Stimulated activated naive CD8-positive, alpha-beta T cell treated with anti-CD3 and anti-CD28 coated beads, Interleukin-15, amount 100 ng/mL, for 72 hours (primary cell): ENCODE results near the gene ERCC2.
"Not testable (repeated sequence)": the region's sequence is repeated elsewhere in the genome, so short reads cannot be mapped to it uniquely, and the experiment has no call there.

ENCODE experiments used
- ATAC-seq: fragments of 150-1000 bp; cut with Tn5 transposase; 2 replicates; pipeline ENCODE4 v1.10.0; 2021; ENCODE audit warnings: mild to moderate bottlenecking, moderate library complexity
- DNase-seq, 2 donors: peaks; one replicate each; pipeline ENCODE4 v3.0.0; 2021 to 2022
- H3K27ac Mint-ChIP-seq, 2 donors: one replicate each; pipeline ENCODE4 v1.8.0; 2022; ENCODE audit warnings: mild to moderate bottlenecking in 2 of 2, mixed read lengths in 2 of 2, moderate library complexity in 2 of 2
- H3K27me3 Mint-ChIP-seq: one replicate; pipeline ENCODE4 v1.8.0; 2022; ENCODE audit warnings: mixed read lengths
- H3K4me1 Mint-ChIP-seq: one replicate; pipeline ENCODE4 v1.8.0; 2022; ENCODE audit warnings: mild to moderate bottlenecking, mixed read lengths
- H3K4me3 Mint-ChIP-seq, 2 donors: one replicate each; pipeline ENCODE4 v1.8.0; 2022; ENCODE audit warnings: mild to moderate bottlenecking in 2 of 2, mixed read lengths in 2 of 2, moderate library complexity in 1 of 2
- H3K9me3 Mint-ChIP-seq, 2 donors: one replicate each; pipeline ENCODE4 v1.8.0; 2022; ENCODE audit warnings: mixed read lengths in 2 of 2

ERCC2 gene

GRCh38 chr19:45370410-45371204 lies at the start of gene ERCC2:
Gene ERCC2 (minus strand): TSS chr19:45370573. CDS start chr19:45370540, 33 bp downstream.
- Mint-ChIP-seq H3K27me3 (no peaks in the 10 kb centered on the region), H3K9me3 (no peaks in the 10 kb centered on the region), H3K4me3 (peak within 1 kb of the TSS; percentile 92 to 93), H3K27ac (peak within 1 kb of the TSS; percentile 96 to 98), H3K4me1 (peaks cover 17% of the 10 kb centered on the region)
- DNase-seq (peak; percentile 100), ATAC-seq (peak; percentile 99)

DNA sequence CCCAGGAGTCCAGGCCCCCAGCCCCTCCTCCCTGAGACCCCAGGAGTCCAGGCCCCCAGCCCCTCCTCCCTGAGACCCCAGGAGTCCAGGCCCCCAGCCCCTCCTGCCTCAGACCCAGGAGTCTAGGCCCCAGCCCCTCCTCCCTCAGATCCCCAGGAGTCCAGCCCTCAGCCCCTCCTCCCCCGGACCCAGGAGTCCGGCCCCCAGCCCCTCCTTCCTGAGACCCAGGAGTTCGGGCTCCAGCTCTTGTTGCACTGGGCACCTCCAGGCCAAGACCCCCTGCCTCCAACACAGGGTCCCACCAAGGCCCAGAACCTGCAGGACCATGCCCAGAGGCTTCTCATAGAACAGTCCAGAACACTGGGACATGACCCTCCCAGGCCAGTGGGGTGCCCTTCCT lies 49.5 kb upstream of the ERCC2 start:
- H3K27ac Mint-ChIP-seq, result no peak overlapping the region
- peak overlapping the region in 1 of 2 donors; percentile 59 for H3K4me3 Mint-ChIP-seq
- H3K4me1 Mint-ChIP-seq, result peaks cover 72% of the 10 kb centered on the region
- no peaks in the 10 kb centered on the region for H3K9me3 Mint-ChIP-seq
- ATAC-seq (no peak), DNase-seq (no peak)
- no peaks in the 10 kb centered on the region for H3K27me3 Mint-ChIP-seq

GRCh38 chr19:45419396-45419795 lies 49.0 kb upstream of the ERCC2 start:
- ATAC-seq (no peak), DNase-seq (no peak)
- Mint-ChIP-seq H3K27ac (peak overlapping the region in 1 of 2 donors; percentile 31), H3K4me3 (peak overlapping the region; percentile 46 to 59), H3K4me1 (peaks cover 67% of the 10 kb centered on the region), H3K9me3 (no peaks in the 10 kb centered on the region), H3K27me3 (no peaks in the 10 kb centered on the region)

DNA sequence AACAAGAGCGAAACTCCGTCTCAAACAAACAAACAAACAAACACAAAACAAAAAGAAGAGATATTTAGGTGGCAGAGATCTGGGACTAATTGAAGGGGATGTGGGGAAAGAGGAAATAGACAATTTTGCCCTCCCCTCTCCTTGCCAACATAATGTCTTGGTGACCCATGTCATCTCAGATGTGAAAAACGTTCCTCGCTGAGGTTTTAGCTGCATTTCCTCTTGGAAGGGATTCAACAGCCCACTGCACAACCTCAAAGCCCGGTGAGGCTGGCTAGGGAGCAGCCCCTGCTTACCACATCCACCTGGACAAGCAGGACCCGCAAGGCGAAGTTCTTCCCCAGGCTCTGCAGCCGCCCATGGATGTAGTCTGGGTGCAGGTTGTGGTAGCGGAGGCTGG lies 48.4 kb upstream of the ERCC2 start:
- DNase-seq, result no peak
- no peaks in the 10 kb centered on the region for H3K27me3 Mint-ChIP-seq
- H3K27ac Mint-ChIP-seq, result peak overlapping the region in 1 of 2 donors; percentile 3

GRCh38 chr19:45417151-45417550 lies 46.8 kb upstream of the ERCC2 start:
- H3K9me3 Mint-ChIP-seq, result no peaks in the 10 kb centered on the region
- H3K27me3 Mint-ChIP-seq, result no peaks in the 10 kb centered on the region

More for the DNA sequence above, 48.4 kb upstream of the ERCC2 start:
- Mint-ChIP-seq H3K4me3 (no peak overlapping the region), H3K4me1 (peaks cover 61% of the 10 kb centered on the region), H3K9me3 (no peaks in the 10 kb centered on the region)
- ATAC-seq, result no peak

DNA sequence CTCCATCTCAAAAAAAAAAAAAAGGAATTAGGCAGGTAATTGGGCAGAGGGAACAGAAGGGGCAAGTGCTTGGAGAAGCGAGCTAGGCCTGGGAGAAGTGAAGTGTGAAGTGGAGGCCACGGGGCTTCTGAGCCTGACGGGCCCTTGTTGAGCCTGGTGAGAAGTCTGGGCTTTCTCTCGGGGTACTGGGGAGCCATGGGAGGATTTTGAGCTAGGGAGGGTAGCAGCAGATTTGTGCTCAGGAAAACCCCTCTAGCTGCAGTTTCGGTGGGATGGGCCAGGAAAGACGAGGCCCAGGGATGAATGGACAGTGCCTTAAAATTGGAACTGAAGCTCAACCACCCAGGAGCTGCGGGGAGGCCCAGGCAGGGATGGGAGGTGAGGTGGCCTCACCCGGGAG lies 44.1 kb upstream of the ERCC2 start:
- Mint-ChIP-seq H3K4me1 (peaks cover 27% of the 10 kb centered on the region), H3K27me3 (no peaks in the 10 kb centered on the region), H3K4me3 (no peak overlapping the region), H3K9me3 (no peaks in the 10 kb centered on the region), H3K27ac (peak overlapping the region in 1 of 2 donors; percentile 36)
- ATAC-seq (no peak), DNase-seq (no peak)

More at GRCh38 chr19:45417151-45417550, 46.8 kb upstream of the ERCC2 start:
- H3K27ac Mint-ChIP-seq, result peak overlapping the region in 1 of 2 donors; percentile 59
- no peak overlapping the region for H3K4me3 Mint-ChIP-seq
- ATAC-seq, result no peak
- peaks cover 44% of the 10 kb centered on the region for H3K4me1 Mint-ChIP-seq
- DNase-seq, result no peak

DNA sequence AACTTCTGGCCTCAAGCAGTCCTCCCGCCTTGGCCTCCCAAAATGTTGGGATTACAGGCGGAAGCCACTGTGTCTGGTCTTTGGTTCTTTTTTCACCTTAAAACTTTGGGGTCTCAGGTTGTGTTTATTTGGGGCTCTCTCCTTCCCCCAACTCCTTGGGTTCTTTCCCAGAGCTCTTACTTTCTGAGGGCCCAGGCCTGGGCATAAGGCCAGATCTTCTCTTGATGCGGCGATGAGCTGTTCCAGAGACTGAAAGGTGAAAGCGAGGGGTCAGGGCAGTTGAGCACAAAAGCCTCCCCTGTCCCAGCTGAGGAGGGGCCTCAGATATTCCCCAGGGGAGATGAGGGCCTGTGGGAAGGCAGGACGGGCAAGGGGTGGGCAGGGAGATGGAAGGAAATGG lies 43.1 kb upstream of the ERCC2 start:
- no peak for DNase-seq
- no peak for ATAC-seq
- peak overlapping the region; percentile 43 to 50 for H3K27ac Mint-ChIP-seq
- H3K27me3 Mint-ChIP-seq, result no peaks in the 10 kb centered on the region
- no peaks in the 10 kb centered on the region for H3K9me3 Mint-ChIP-seq
- peaks cover 27% of the 10 kb centered on the region for H3K4me1 Mint-ChIP-seq
- H3K4me3 Mint-ChIP-seq, result no peak overlapping the region

DNA sequence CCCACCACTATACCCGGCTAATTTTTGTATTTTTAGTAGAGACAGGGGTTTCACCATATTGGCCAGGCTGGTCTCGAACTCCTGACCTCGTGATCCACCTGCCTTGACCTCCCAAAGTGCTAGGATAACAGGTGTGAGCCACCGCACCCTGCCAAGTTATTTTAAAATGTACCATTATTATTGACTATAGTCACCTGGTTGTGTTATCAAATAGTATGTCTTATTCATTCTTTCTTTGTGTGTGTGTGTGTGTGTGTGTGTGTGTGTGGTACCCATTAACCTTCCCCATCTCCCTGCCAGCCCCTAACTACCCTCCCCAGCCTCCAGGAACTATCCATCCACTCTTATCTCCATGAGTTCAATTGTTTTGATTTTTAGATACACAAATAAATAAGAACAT lies 40.0 kb upstream of the ERCC2 start:
- not testable (repeated sequence) for DNase-seq, H3K27ac Mint-ChIP-seq, H3K4me3 Mint-ChIP-seq, H3K27me3 Mint-ChIP-seq, H3K9me3 Mint-ChIP-seq, ATAC-seq
- H3K4me1 Mint-ChIP-seq, result peaks cover 43% of the 10 kb centered on the region

DNA sequence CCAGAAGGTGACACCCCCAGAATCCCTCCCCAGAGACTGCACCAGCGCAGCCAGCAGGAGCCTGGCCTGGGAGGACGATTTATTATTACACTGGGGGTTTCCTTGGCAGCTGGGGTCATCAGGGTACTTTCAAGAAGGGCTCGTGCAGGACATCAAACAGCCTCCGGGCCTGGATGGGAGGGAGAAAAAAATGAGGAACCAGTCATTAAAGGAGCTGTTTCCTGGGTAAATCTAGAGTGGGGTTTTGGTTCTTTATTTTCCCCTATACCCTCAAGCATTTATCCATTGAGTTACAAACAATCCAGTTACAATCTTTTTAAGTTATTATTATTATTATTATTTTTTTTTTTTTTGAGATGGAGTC lies 39.2 kb upstream of the ERCC2 start:
- Mint-ChIP-seq H3K4me3 (no peak overlapping the region), H3K27ac (no peak overlapping the region), H3K4me1 (peaks cover 51% of the 10 kb centered on the region), H3K27me3 (peaks cover 7% of the 10 kb centered on the region), H3K9me3 (no peaks in the 10 kb centered on the region)
- ATAC-seq (no peak), DNase-seq (no peak)

DNA sequence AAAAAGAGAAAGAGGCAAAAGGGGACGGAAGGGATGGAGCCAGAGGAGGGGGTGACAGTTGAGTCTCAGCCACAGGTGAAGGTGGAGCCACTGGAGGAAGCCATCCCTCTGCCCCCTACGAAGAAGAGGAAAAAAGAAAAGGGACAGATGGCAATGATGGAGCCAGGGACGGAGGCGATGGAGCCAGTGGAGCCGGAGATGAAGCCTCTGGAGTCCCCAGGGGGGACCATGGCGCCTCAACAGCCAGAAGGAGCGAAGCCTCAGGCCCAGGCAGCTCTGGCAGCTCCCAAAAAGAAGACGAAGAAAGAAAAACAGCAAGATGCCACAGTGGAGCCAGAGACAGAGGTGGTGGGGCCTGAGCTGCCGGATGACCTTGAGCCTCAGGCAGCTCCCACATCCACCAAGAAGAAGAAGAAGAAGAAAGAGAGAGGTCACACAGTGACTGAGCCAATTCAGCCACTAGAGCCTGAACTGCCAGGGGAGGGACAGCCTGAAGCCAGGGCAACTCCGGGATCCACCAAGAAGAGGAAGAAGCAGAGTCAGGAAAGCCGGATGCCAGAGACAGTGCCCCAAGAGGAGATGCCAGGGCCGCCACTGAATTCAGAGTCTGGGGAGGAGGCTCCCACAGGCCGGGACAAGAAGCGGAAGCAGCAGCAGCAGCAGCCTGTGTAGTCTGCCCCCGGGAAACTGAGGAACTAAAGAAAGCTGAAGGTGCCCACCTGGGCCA lies 38.6 kb upstream of the ERCC2 start:
- H3K27ac Mint-ChIP-seq, result peak overlapping the region in 1 of 2 donors; percentile 88
- no peak for ATAC-seq
- peaks cover 56% of the 10 kb centered on the region for H3K4me1 Mint-ChIP-seq
- DNase-seq, result no peak
- peaks cover 12% of the 10 kb centered on the region for H3K27me3 Mint-ChIP-seq
- no peak overlapping the region for H3K4me3 Mint-ChIP-seq
- H3K9me3 Mint-ChIP-seq, result no peaks in the 10 kb centered on the region

- Mint-ChIP-seq H3K27me3 (peaks cover 21% of the 10 kb centered on the region), H3K4me1 (peaks cover 65% of the 10 kb centered on the region), H3K9me3 (no peaks in the 10 kb centered on the region), H3K27ac (no peak overlapping the region), H3K4me3 (peak overlapping the region; percentile 46 to 66)
- DNase-seq (no peak), ATAC-seq (no peak)
These were observed 37.7 kb upstream of the ERCC2 start for GRCh38 chr19:45408121-45408520.

DNA sequence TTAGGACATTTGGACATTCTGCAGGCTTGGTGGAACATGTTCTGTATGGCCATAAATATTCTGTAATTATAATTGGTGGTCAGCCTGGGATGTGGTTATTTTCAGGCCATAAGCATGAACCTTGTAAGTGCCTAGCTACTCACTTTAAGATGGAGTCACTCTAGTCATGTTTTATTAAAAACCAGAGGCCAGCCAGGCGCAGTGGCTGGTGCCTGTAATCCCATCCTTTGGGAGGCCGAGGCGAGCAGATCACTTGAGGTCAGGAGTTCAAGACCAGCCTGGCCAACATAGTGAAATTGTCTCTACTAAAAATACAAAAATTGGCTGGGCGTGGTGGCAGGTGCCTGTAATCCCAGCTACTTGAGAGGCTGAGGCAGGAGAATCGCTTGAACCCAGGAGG lies 37.2 kb upstream of the ERCC2 start:
- peaks cover 70% of the 10 kb centered on the region for H3K4me1 Mint-ChIP-seq
- H3K27ac Mint-ChIP-seq, result not testable (repeated sequence)

DNA sequence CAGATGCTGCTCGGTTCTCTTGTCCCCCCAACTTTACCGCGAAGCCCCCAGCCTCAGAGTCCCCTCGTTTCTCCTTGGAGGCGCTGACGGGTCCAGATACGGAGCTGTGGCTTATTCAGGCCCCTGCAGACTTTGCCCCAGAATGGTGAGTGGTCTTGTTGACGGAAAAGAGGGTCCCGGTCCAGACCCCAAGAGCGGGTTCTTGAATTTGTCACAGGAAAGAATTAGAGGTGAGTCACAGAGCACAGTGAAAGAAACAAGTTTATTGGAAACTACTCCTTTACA lies 36.7 kb upstream of the ERCC2 start:
- DNase-seq, result no peak
- ATAC-seq, result no peak
- Mint-ChIP-seq H3K4me3 (peak overlapping the region; percentile 92 to 100), H3K4me1 (peaks cover 76% of the 10 kb centered on the region), H3K27ac (peak overlapping the region; percentile 44 to 99), H3K9me3 (no peaks in the 10 kb centered on the region), H3K27me3 (peaks cover 32% of the 10 kb centered on the region)

More for the DNA sequence above, 37.2 kb upstream of the ERCC2 start:
- H3K4me3 Mint-ChIP-seq, result peak overlapping the region in 1 of 2 donors; percentile 92
- peaks cover 26% of the 10 kb centered on the region for H3K27me3 Mint-ChIP-seq
- not testable (repeated sequence) for ATAC-seq, DNase-seq, H3K9me3 Mint-ChIP-seq

GRCh38 chr19:45406226-45407090 lies 36.1 kb upstream of the ERCC2 start, which contains the start of gene POLR1G:
Gene POLR1G (plus strand): TSS chr19:45406644. CDS start chr19:45406697, 53 bp downstream.
- Mint-ChIP-seq H3K27ac (peak within 1 kb of the TSS; percentile 94 to 99), H3K4me3 (peak within 1 kb of the TSS; percentile 92 to 100), H3K4me1 (peaks cover 76% of the 10 kb centered on the region), H3K9me3 (no peaks in the 10 kb centered on the region), H3K27me3 (peaks cover 34% of the 10 kb centered on the region)
- DNase-seq, result peak; percentile 83 to 84
- peak; percentile 86 for ATAC-seq

GRCh38 chr19:45405435-45406225 lies 35.3 kb upstream of the ERCC2 start:
- ATAC-seq, result peak; percentile 62
- H3K9me3 Mint-ChIP-seq, result no peaks in the 10 kb centered on the region
- H3K27ac Mint-ChIP-seq, result peak overlapping the region; percentile 94 to 99
- DNase-seq, result peak; percentile 79 to 82
- H3K4me1 Mint-ChIP-seq, result peaks cover 75% of the 10 kb centered on the region
- H3K4me3 Mint-ChIP-seq, result peak overlapping the region; percentile 92 to 100
- H3K27me3 Mint-ChIP-seq, result peaks cover 34% of the 10 kb centered on the region
